ENCODE data around the gene STAB1. TPM values are rescaled to one million over a fixed set of nuclear protein-coding genes. Genes with fewer than 3 reads are reported as not detected.
A peak's percentile ranks its signal among the peaks of the same experiment; 100 is the strongest.

STAB1 gene
- total and polyA plus RNA-seq, 2 of the 13 experiments (the other 11 are each of a cell fraction or from before 2014, with no cell fraction given): 0.09 to 0.34 TPM

DNA sequence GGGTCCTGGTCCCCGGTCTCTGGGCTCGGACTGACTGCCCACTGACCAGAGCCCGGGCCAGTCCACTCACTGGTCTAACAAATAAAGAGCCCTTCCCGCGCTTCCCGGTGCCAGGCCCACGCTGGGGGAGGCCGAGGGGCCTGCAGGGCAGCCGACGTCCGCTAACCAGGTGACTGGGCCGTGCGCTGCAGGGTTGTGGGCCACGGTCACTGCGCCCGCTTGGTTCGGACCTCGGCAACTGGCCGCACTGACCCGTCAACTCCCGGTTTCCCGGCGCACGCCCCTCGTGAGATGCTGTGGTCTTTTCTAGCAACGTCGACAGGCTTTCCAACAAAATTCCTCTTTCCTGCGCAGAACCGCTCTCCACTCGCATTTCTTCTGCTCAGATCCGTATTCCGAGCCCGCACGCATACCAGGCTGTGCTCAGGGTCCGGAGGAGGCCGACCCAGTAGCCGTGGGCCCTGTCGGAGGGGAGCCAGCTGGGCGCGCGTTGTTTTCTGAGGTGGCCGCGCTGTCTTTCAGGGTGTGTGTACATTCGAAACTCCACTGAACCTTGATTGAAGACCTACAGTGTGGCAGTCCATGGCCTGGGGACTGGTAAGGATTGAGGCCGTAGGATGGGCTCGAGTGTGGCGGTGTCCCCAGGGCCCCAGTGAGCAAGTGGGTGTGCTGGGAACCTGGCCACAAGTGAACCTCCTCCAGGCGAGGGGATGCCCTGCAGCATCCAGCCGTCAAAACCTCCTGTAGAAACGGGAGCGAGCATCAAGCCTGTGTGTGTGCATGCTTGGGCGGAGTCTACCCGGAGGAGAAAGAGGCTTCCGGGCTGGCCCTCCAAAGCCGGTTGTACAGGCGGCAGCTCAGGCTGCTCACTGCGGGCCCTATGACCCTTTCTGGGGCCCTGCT, 39.4 kb downstream of the STAB1 start (continued):
- TF ChIP-seq ZNF414 (CRISPR knock-in tag; IDR thresholded peaks at IDR 0.05) (peak; percentile 48; the same call in 1 of the 2 replicates), ZNF280D (CRISPR knock-in tag; IDR thresholded peaks at IDR 0.05) (peak; percentile 21; the same call in 1 of the 2 replicates), PRMT3 (CRISPR knock-in tag; IDR thresholded peaks at IDR 0.05; ENCODE audit: borderline replicate concordance, low read depth) (0 out of 2 replicates have a peak, but pooled peaks have one; percentile 44), ZNF543 (CRISPR knock-in tag; IDR thresholded peaks at IDR 0.05) (0 out of 2 replicates have a peak, but pooled peaks have one; percentile 65), BHLHE40 (IDR thresholded peaks at IDR 0.05; ENCODE audit: low read length) (no peak), ZNF446 (CRISPR knock-in tag; IDR thresholded peaks at IDR 0.05) (no peak; the same call in 1 of the 2 replicates), MAF1 (CRISPR knock-in tag; IDR thresholded peaks at IDR 0.05; ENCODE audit: borderline replicate concordance) (peak; percentile 35; the same call in 1 of the 2 replicates), ZNF274 (CRISPR knock-in tag; IDR thresholded peaks at IDR 0.05) (peak; percentile 78; the same call in 1 of the 2 replicates), SP5 (CRISPR knock-in tag; IDR thresholded peaks at IDR 0.05; ENCODE audit: borderline replicate concordance, low read depth) (no peak; the same call in 1 of the 2 replicates), ONECUT2 (CRISPR knock-in tag; IDR thresholded peaks at IDR 0.05) (no peak), ZSCAN25 (CRISPR knock-in tag; IDR thresholded peaks at IDR 0.05) (peak; percentile 68), KMT2B (CRISPR knock-in tag; IDR thresholded peaks at IDR 0.05) (no peak), E2F1 (CRISPR knock-in tag; IDR thresholded peaks at IDR 0.05) (no peak), RNF219 (CRISPR knock-in tag; IDR thresholded peaks at IDR 0.05) (no peak)
- TF ChIP-seq, protein P1, sequence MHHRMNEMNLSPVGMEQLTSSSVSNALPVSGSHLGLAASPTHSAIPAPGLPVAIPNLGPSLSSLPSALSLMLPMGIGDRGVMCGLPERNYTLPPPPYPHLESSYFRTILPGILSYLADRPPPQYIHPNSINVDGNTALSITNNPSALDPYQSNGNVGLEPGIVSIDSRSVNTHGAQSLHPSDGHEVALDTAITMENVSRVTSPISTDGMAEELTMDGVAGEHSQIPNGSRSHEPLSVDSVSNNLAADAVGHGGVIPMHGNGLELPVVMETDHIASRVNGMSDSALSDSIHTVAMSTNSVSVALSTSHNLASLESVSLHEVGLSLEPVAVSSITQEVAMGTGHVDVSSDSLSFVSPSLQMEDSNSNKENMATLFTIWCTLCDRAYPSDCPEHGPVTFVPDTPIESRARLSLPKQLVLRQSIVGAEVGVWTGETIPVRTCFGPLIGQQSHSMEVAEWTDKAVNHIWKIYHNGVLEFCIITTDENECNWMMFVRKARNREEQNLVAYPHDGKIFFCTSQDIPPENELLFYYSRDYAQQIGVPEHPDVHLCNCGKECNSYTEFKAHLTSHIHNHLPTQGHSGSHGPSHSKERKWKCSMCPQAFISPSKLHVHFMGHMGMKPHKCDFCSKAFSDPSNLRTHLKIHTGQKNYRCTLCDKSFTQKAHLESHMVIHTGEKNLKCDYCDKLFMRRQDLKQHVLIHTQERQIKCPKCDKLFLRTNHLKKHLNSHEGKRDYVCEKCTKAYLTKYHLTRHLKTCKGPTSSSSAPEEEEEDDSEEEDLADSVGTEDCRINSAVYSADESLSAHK (CRISPR knock-in tag; IDR thresholded peaks at IDR 0.05; ENCODE audit: borderline replicate concordance): no peak
- TF ChIP-seq, protein P2, sequence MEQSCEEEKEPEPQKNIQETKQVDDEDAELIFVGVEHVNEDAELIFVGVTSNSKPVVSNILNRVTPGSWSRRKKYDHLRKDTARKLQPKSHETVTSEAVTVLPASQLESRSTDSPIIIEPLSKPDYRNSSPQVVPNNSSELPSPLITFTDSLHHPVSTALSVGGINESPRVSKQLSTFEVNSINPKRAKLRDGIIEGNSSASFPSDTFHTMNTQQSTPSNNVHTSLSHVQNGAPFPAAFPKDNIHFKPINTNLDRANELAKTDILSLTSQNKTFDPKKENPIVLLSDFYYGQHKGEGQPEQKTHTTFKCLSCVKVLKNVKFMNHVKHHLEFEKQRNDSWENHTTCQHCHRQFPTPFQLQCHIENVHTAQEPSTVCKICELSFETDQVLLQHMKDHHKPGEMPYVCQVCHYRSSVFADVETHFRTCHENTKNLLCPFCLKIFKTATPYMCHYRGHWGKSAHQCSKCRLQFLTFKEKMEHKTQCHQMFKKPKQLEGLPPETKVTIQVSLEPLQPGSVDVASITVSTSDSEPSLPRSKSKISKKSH (CRISPR knock-in tag; IDR thresholded peaks at IDR 0.05; ENCODE audit: borderline replicate concordance): no peak; the same call in 1 of the 2 replicates

All from HepG2 (cell line).